Common myeloid progenitor, CD34-positive (primary cell): ENCODE measurements around the gene TAAR1.
A peak's percentile ranks its signal among the peaks of the same experiment; 100 is the strongest.

Source experiments
- CTCF ChIA-PET: fragments of 350-600 bp; sonication (Branson Sonifier 250); formaldehyde crosslinking; loops from one replicate; lab custom pipeline; 2021; ENCODE audit warnings: antibody characterized with exemption; lab: Charles Lee
- POLR2A ChIA-PET: fragments of 350-600 bp; sonication (Branson Sonifier 250); formaldehyde crosslinking; loops from one replicate; lab custom pipeline; 2021; ENCODE audit warnings: antibody characterized with exemption; lab: Charles Lee
- DNase-seq, 3 donors: peaks; one replicate each; pipeline versions ENCODE4 v3.0.0 to v3.0.0-alpha.2; 2013
- H3K27ac ChIP-seq, 2 experiments: 1 replicate in 1 of 2; 2 replicates in 1 of 2; pipeline ENCODE4 v1.7.0; 2013; ENCODE audit warnings: inconsistent platforms in 2 of 2, low read length in 2 of 2, mild to moderate bottlenecking in 2 of 2, low read depth in 1 of 2, moderate library complexity in 1 of 2; ENCODE audit not compliant: severe bottlenecking in 2 of 2, insufficient read depth in 1 of 2, poor library complexity in 1 of 2
- H3K27me3 ChIP-seq, 5 experiments: replicated peaks in 2 of 5; 1 replicate in 3 of 5; 2 replicates in 2 of 5; pipeline versions ENCODE4 v1.6.1 to v1.7.0; 2013; ENCODE audit warnings: low read length in 4 of 5, mild to moderate bottlenecking in 2 of 5, moderate library complexity in 2 of 5, inconsistent platforms in 1 of 5; ENCODE audit not compliant: insufficient read depth in 5 of 5, control insufficient read depth in 4 of 5
- H3K36me3 ChIP-seq, 4 experiments: 1 replicate in 2 of 4; 2 replicates in 2 of 4; pipeline versions ENCODE4 v1.6.1 to v1.7.0; 2013; ENCODE audit warnings: low read length in 3 of 4, control low read depth in 1 of 4, mild to moderate bottlenecking in 1 of 4; ENCODE audit not compliant: control insufficient read depth in 4 of 4, insufficient read depth in 4 of 4
- H3K4me1 ChIP-seq, 4 experiments: 1 replicate in 3 of 4; 2 replicates in 1 of 4; pipeline versions ENCODE4 v1.6.1 to v1.7.1; 2013; ENCODE audit warnings: low read length in 3 of 4, mild to moderate bottlenecking in 3 of 4, control low read depth in 1 of 4, inconsistent platforms in 1 of 4, moderate library complexity in 1 of 4; ENCODE audit not compliant: control insufficient read depth in 4 of 4, insufficient read depth in 4 of 4; ENCODE audit errors: control extremely low read depth in 1 of 4
- H3K4me3 ChIP-seq, 7 experiments: 1 replicate in 4 of 7; 2 replicates in 3 of 7; pipeline versions ENCODE4 v1.5.1 to v1.7.0; 2013; ENCODE audit warnings: mild to moderate bottlenecking in 7 of 7, low read length in 6 of 7, moderate library complexity in 6 of 7, inconsistent platforms in 2 of 7, low read depth in 2 of 7, control low read depth in 1 of 7; ENCODE audit not compliant: insufficient read depth in 4 of 7, control insufficient read depth in 1 of 7; ENCODE audit errors: extremely low read depth in 1 of 7
- H3K9me3 ChIP-seq, 5 experiments: 1 replicate in 4 of 5; 2 replicates in 1 of 5; pipeline versions ENCODE4 v1.6.1 to v1.7.1; 2013; ENCODE audit warnings: low read length in 4 of 5, mild to moderate bottlenecking in 2 of 5, inconsistent platforms in 1 of 5, low read depth in 1 of 5, moderate library complexity in 1 of 5; ENCODE audit not compliant: control insufficient read depth in 4 of 5, insufficient read depth in 2 of 5; ENCODE audit errors: control extremely low read depth in 1 of 5
- WGBS: methylation state at CpG from one replicate; pipeline ENCODE4 v1.1.5; 2013; ENCODE audit not compliant: insufficient coverage; 5-methylcytosine and 5-hydroxymethylcytosine counted together

Gene TAAR1

DNA sequence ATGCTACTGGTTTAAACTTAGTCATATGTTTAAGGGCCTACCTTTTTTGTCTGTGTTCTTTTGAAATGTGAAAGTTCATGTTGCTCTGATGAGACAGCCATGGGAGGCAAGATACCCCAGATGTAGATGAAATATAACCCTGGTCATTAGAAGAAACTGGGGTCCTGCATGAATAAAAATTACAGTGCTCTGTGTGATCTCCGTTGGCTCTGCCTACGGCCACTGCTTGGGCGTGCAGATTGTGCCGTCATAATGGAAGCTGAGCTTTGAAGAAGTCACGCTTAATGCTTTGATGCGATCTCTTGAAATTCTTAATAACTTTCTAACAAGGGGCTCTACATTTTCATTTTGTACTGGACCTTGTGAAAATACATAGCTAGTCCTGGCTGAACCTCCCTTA lies 34.8 kb downstream of the TAAR1 start, which contains the start of gene TAAR2:
Gene TAAR2 (minus strand): TSS at position 101 of the 400 bp plus-strand sequence. CDS start 0 bp downstream, at position 101.
- ChIA-PET POLR2A (no interaction called here), CTCF (interaction anchor here (1.3 kb wide), 1 partner anchor 11 kb away, joined by 4 read pairs; no protein-coding TSS in a partner anchor)
- Histone ChIP-seq H3K4me1 (no peaks in the 10 kb centered on the region), H3K27me3 (peaks cover 0 to 3% (median 0%) of the 10 kb centered on the region in 5 experiments), H3K9me3 (peaks cover 0 to 2% (median 0%) of the 10 kb centered on the region in 5 experiments), H3K27ac (no peak within 1 kb of the TSS), H3K4me3 (no peak within 1 kb of the TSS), H3K36me3 (no peaks in the 10 kb centered on the region)
- 98% methylated on average over 6 of the region's 6 CpGs for WGBS
- DNase-seq, result no peak

DNA sequence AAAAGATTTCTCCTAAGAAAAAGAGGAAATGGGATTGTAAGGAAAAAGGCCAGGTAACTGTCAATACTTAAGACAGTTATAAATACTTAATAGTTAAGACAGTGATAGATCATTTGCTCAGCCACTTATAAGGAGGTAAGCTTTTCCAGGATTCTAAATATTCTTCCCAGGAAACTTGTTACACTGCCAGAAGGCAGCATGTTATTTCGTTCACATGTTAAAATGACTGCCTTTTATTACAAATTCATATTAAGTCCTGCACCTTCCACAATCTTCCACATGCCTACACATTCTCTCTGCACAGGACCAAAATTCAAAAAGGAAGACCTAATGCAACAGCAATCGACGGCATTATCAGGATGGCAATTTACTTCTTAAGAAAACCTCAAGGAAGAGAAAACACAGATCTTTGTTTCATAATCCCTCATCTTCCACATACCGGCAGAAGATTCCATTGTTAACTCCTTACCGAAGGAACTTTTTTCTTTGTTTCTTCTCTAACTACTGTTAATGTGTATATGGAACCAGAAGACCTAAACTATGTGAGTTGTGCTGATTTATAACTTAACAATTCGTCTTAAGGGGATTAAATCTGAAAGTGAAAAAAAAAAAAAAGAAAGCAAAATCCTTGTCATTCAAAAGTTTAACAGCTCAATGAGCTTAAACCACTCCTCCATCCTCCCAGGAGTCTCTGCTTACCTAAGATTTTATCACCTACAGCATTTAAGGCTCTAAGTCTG lies 35.7 kb downstream of the TAAR1 start:
- H3K4me3 ChIP-seq, result no peak overlapping the region
- H3K36me3 ChIP-seq, result no peaks in the 10 kb centered on the region
- ChIA-PET POLR2A (no interaction called here), CTCF (no interaction called here)
- WGBS, result 75% methylated on average over 2 of the region's 6 CpGs
- no peaks in the 10 kb centered on the region for H3K4me1 ChIP-seq
- H3K9me3 ChIP-seq, result peaks cover 0 to 2% (median 0%) of the 10 kb centered on the region in 5 experiments
- no peak for DNase-seq
- H3K27ac ChIP-seq, result no peak overlapping the region
- H3K27me3 ChIP-seq, result peaks cover 0 to 3% (median 0%) of the 10 kb centered on the region in 5 experiments

DNA sequence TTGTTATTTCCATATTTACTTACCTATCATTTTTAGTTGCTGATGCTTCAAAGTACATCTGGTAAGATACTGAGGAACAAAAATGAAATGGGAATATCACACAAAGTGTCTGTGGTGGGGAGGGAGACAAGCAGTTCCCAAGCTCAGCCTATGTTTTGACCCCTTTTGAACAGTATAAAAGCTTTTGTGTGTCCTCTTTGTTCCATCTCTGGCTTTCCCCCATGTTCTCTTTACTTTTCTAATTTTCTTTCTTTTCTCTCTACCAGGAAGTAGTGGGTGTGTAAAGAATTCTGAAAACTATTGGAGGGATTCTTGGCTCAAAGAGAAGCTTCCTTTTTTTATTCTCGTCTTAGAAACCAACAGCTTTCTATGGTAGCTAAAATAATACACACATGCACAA lies 42.3 kb downstream of the TAAR1 start:
- Histone ChIP-seq H3K9me3 (no peaks in the 10 kb centered on the region), H3K4me3 (no peak overlapping the region), H3K4me1 (no peaks in the 10 kb centered on the region), H3K27me3 (peaks cover 0 to 3% (median 0%) of the 10 kb centered on the region in 5 experiments), H3K27ac (no peak overlapping the region), H3K36me3 (no peaks in the 10 kb centered on the region)
- no CpG with 5 or more reads among the region's 1 CpG for WGBS
- CTCF ChIA-PET, result no interaction called here
- no peak for DNase-seq
- POLR2A ChIA-PET, result no interaction called here

DNA sequence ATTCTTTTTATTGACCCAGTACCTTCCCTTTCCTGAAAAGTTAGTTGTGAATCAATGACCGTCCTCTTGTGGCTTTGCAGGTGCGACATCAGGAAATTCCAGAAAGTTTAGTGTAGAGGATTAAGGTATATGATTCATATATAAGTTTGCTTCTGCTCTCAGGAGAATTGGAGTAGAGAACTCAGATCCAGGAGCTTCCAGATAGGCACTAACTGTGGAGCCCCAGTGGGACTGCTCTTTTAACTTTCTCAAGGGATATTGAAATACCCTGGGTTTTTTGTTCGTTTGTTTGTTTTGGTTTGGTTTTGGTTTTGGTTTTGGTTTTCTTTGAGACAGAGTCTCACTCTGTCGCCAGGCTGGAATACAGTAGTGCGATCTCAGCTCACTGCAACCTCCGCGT lies 44.4 kb downstream of the TAAR1 start:
- H3K9me3 ChIP-seq, result no peaks in the 10 kb centered on the region
- peak in 2 of 3 donors; percentile 2 to 32 for DNase-seq
- no CpG with 5 or more reads among the region's 7 CpGs for WGBS
- peak overlapping the region in 2 of 7 experiments; percentile 9 to 73 for H3K4me3 ChIP-seq
- no peaks in the 10 kb centered on the region for H3K36me3 ChIP-seq
- H3K27ac ChIP-seq, result no peak overlapping the region
- POLR2A ChIA-PET, result no interaction called here
- CTCF ChIA-PET, result no interaction called here
- peaks cover 0 to 2% (median 0%) of the 10 kb centered on the region in 5 experiments for H3K27me3 ChIP-seq
- no peaks in the 10 kb centered on the region for H3K4me1 ChIP-seq

DNA sequence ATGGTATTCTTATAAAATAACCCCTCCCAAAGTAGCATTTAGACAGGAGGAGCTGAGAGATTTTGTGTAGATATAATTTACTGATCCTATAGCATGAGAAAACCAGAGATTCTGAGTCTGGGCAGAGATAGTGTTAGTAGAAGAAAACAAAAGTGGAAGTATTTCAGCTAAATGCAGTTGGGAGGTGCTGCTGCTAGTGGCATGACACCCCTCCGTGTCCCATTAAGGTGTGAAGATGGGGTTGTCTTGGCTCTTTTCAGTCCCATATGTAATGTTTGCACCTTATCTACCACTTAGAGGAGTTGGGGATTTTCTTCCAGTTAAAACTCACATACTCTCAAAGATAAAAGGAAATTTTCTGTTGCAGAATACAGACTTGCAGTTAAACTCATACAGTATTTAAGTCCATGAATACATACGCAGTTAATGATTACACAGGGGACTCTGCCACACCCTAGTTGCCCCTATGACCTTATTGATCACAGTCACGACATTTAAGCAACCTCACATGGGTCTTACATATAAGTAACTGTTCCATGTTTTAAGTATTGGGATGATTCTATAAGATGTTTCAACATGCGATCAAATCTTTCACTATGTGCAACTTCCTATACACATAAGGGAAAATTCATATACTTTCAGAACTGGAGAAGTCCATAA lies 46.4 kb downstream of the TAAR1 start:
- ChIA-PET POLR2A (no interaction called here), CTCF (no interaction called here)
- Histone ChIP-seq H3K27ac (no peak overlapping the region), H3K4me3 (peak overlapping the region in 1 of 7 experiments; percentile 73), H3K27me3 (no peaks in the 10 kb centered on the region), H3K4me1 (no peaks in the 10 kb centered on the region), H3K9me3 (no peaks in the 10 kb centered on the region), H3K36me3 (no peaks in the 10 kb centered on the region)
- no peak for DNase-seq
- 80% methylated on average over 1 of the region's 4 CpGs for WGBS

DNA sequence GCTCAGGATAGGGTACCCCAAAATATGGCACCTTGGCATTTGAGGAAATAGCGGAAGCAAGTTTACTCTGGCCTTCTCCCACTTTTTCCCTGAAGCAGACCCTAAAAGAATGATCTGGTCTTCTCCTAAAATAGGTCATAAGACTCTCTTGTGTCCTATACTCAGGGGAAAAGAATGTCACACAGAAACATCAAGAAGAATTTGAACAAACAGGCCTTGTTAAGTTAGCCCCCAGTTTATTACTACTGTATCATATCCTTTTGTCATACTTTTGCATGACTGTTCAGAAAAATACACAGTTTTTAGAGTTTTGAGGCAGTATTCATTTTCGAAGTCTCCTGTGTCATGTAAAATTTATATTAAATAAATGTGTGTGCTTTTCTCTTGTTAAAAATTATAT lies 47.4 kb downstream of the TAAR1 start:
- Histone ChIP-seq H3K4me1 (no peaks in the 10 kb centered on the region), H3K27me3 (no peaks in the 10 kb centered on the region), H3K9me3 (no peaks in the 10 kb centered on the region), H3K27ac (no peak overlapping the region), H3K36me3 (no peaks in the 10 kb centered on the region), H3K4me3 (no peak overlapping the region)
- no CpG with 5 or more reads among the region's 2 CpGs for WGBS
- ChIA-PET CTCF (no interaction called here), POLR2A (no interaction called here)
- DNase-seq, result no peak
